ENCODE measurements around the gene EVX1. TPM values are rescaled to one million over a fixed set of nuclear protein-coding genes. Genes with fewer than 3 reads are reported as not detected.

EVX1 gene
- total and polyA plus RNA-seq, 2 donors from 2014 or later = 0.62 TPM; not detected in 1

DNA sequence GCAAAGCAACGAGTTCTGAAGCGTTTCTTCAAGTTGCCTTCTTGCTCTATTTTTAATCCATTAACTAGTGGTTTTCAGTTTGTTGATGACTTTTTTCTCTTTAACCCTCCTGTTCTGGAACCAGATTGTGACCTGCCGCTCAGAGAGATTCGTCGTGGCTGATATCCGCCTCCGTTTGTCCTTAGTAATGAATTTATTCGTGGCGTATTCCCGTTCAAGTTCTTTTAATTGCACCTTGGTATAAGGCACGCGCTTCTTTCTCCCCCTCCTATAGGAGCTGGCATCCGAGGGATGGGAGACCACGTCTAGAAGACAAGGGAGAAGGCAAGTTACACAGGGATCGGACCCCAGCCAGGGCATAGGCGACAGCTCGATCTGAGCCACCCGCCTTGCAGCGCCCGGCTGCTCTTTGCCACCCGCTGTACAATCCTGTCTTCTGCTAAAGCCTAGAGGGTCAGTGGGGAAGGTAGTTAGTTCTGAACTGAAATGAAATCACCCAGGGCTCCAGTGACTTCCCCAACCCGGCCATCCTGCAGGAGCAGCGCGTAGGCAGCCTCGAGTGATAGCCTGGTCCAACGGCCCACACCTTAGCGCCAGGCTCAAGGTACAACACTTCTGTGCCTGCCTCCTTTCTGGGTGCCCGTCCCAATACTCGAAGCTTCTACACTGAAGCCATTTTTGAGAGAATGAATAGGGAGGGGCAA is 44.3 kb upstream of the EVX1 start:
- TF ChIP-seq CTCF (IDR thresholded peaks at IDR 0.05; ENCODE audit: borderline replicate concordance, extremely low read depth, insufficient read depth) = no peak
- H3K27ac ChIP-seq (ENCODE audit: low read depth in 2 of 2, low read length in 2 of 2) = no peak overlapping the region
- peaks cover 88% of the 10 kb centered on the region for H3K27me3 ChIP-seq (ENCODE audit: control insufficient read depth, insufficient read depth, low read length)
- no peak overlapping the region for H3K9ac ChIP-seq (ENCODE audit: low read length in 3 of 3)
- intact Hi-C loops (cut with DNase I) = no loop called here
- DNase-seq (peak; percentile 21 to 50 (median 44)), FAIRE-seq (no peak)
- H3K36me3 ChIP-seq (ENCODE audit: control insufficient read depth in 2 of 3, insufficient read depth in 3 of 3, low read length in 3 of 3) = no peaks in the 10 kb centered on the region
- peaks cover 0 to 5% (median 5%) of the 10 kb centered on the region in 3 donors for H3K4me1 ChIP-seq (ENCODE audit: control insufficient read depth in 2 of 3, insufficient read depth in 2 of 3, low read depth in 1 of 3, low read length in 3 of 3)
- no peak overlapping the region for H3K4me3 ChIP-seq (ENCODE audit: low read length in 3 of 3)
- no peaks in the 10 kb centered on the region for H3K9me3 ChIP-seq (ENCODE audit: control insufficient read depth in 2 of 3, insufficient read depth in 1 of 3, low read length in 3 of 3)

- Histone ChIP-seq H3K4me1 (ENCODE audit: control insufficient read depth in 2 of 3, insufficient read depth in 2 of 3, low read depth in 1 of 3, low read length in 3 of 3) (peaks cover 0 to 5% (median 5%) of the 10 kb centered on the region in 3 donors), H3K9me3 (ENCODE audit: control insufficient read depth in 2 of 3, insufficient read depth in 1 of 3, low read length in 3 of 3) (no peaks in the 10 kb centered on the region), H3K36me3 (ENCODE audit: control insufficient read depth in 2 of 3, insufficient read depth in 3 of 3, low read length in 3 of 3) (no peaks in the 10 kb centered on the region), H3K27me3 (ENCODE audit: control insufficient read depth, insufficient read depth, low read length) (peaks cover 88% of the 10 kb centered on the region), H3K4me3 (ENCODE audit: low read length in 3 of 3) (peak overlapping the region in 1 of 3 donors; percentile 10), H3K9ac (ENCODE audit: low read length in 3 of 3) (no peak overlapping the region), H3K27ac (ENCODE audit: low read depth in 2 of 2, low read length in 2 of 2) (no peak overlapping the region)
- no peak for TF ChIP-seq CTCF (IDR thresholded peaks at IDR 0.05; ENCODE audit: borderline replicate concordance, extremely low read depth, insufficient read depth)
- intact Hi-C loops (cut with DNase I) = no loop called here
- peak; percentile 47 to 78 (median 59) for DNase-seq
- no peak for FAIRE-seq
These were observed 43.5 kb upstream of the EVX1 start for GRCh38 chr7:27198871-27199801.

DNA sequence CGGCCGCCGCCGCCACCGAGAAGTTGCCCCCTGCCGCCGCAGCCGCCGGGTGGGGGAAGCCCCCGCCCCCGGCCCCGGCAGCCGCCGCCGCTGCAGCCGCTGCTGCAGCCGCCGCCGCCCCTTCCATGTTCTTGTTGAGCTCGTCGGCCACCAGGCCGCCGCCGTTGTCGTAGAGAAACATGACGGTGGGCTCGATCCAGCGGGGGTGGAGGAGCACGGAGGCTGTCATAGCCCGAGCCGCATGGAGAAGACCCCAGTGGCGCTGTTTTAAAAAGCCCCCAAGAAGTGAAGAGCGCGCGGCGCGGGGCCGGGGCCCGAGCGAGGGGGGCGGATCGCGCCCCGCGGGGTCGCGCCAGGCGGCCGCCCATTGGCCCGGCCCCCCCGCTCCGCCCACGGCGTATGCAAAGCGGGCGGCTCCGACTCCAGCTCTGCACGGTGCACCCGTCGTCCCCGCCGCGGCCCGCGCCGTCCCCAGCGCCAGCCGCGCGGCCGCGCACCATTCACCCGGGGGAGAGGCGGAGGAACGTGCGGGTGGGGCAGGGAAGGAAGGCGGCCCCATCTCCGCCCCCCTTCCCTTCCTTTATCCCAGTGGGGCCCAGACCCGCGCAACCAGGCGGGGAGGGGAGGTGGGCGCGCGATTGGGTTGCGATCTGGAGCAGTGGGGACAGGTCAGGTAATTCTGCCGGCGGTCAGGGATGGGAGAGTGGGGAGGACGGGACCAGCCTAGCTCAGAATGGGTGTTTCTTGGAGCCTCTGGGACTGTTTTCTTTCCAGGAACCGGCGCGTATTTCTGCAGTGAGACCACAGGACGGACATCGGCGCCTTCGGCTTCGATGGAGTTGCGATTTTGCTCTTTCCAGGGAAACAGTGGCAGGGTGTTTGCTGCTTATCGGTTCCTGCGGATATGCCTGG is 42.5 kb upstream of the EVX1 start, which contains the start of gene HOXA13:
Gene HOXA13, minus strand, starts transcription at position 243 of the 912 bp plus-strand sequence. Its CDS starts 14 bp downstream, at position 229.
- intact Hi-C loops (cut with DNase I) = loop anchor here (10.0 kb wide), 1 partner anchor 375 kb away; no protein-coding TSS in a partner anchor
- Histone ChIP-seq H3K27me3 (ENCODE audit: control insufficient read depth, insufficient read depth, low read length) (peaks cover 88% of the 10 kb centered on the region), H3K36me3 (ENCODE audit: control insufficient read depth in 2 of 3, insufficient read depth in 3 of 3, low read length in 3 of 3) (no peaks in the 10 kb centered on the region), H3K9ac (ENCODE audit: low read length in 3 of 3) (no peak within 1 kb of the TSS), H3K4me3 (ENCODE audit: low read length in 3 of 3) (peak within 1 kb of the TSS in 2 of 3 donors; percentile 10 to 15), H3K9me3 (ENCODE audit: control insufficient read depth in 2 of 3, insufficient read depth in 1 of 3, low read length in 3 of 3) (no peaks in the 10 kb centered on the region), H3K4me1 (ENCODE audit: control insufficient read depth in 2 of 3, insufficient read depth in 2 of 3, low read depth in 1 of 3, low read length in 3 of 3) (peaks cover 0 to 7% (median 5%) of the 10 kb centered on the region in 3 donors), H3K27ac (ENCODE audit: low read depth in 2 of 2, low read length in 2 of 2) (no peak within 1 kb of the TSS)
- no peak for TF ChIP-seq CTCF (IDR thresholded peaks at IDR 0.05; ENCODE audit: borderline replicate concordance, extremely low read depth, insufficient read depth)
- FAIRE-seq (no peak), DNase-seq (peak; percentile 51 to 75 (median 64))
